RWPE1 (cell line): ENCODE data around the gene ATP5ME.

Experiments
- CTCF ChIA-PET: fragments of 350-600 bp; sonication (Branson Sonifier 250); formaldehyde crosslinking; extraction: SDS; loops from one replicate; lab custom pipeline; 2021; lab: Yijun Ruan, JAX
- POLR2A ChIA-PET: fragments of 400-600 bp; formaldehyde crosslinking; extraction: SDS; loops from one replicate; lab custom pipeline; 2020; ENCODE audit warnings: antibody characterized with exemption; ENCODE audit not compliant: low non-redundant PET; lab: Yijun Ruan, JAX
- DNase-seq: peaks from one replicate; pipeline ENCODE4 v3.0.0; 2012; ENCODE audit warnings: low spot score
- H3K27ac ChIP-seq: fragments of 450-650 bp; 2 replicates; pipeline ENCODE4 v1.5.1; 2017
- TF ChIP-seq, protein P1 (sequence below): fragments of 450-650 bp; conservative IDR thresholded peaks from 2 replicates; pipeline ENCODE4 v1.5.1; 2017; ENCODE audit warnings: low read depth, mild to moderate bottlenecking

The ATP5ME gene

DNA sequence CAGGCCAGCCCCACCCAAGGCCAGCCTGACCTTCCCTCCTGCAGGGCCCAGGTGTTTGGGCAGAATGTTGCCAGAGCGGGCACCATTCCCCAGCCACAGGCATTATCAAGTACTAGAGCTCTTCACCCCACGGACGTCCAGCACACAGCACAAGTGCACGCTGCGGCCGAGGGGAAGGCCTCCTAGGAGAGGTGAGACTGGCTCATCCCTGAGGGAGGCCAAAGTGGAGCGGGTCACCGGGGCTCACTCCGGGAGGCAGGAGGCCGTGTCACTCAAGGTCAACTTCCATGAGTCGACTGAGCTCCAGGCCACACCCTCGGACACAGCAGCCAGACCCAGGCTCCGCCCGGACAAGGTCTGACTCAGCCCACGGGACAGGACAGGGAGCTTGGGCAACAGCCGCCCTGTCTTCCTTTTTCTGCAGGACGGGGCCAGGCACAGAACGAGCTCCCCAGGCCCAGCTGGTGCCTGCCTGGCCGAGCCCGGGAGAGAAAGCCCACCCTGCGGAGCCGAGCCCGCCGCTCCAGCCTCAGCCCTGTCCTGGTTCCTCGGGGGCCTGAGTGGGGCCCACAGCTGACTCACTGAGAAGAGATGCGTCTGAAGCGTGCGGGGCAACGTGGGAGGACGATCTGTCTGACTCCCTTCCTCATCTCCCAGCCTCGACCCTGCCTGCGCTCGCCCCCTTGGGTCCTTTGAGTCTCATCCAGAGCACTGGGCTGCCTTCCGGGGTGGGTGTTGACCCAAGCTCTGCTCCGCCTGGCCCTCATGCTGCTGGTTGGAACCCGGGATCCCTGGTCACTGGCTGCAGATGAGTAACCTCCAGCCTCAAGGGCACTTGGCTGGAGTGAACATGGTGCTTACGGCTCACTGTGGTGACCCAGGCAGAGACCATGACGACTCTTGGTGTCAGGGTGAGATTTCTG lies 13.2 kb upstream of the ATP5ME start:
- ChIA-PET CTCF (no interaction called here), POLR2A (no interaction called here)
- H3K27ac ChIP-seq: peak overlapping the region; percentile 77
- TF ChIP-seq, protein P1, sequence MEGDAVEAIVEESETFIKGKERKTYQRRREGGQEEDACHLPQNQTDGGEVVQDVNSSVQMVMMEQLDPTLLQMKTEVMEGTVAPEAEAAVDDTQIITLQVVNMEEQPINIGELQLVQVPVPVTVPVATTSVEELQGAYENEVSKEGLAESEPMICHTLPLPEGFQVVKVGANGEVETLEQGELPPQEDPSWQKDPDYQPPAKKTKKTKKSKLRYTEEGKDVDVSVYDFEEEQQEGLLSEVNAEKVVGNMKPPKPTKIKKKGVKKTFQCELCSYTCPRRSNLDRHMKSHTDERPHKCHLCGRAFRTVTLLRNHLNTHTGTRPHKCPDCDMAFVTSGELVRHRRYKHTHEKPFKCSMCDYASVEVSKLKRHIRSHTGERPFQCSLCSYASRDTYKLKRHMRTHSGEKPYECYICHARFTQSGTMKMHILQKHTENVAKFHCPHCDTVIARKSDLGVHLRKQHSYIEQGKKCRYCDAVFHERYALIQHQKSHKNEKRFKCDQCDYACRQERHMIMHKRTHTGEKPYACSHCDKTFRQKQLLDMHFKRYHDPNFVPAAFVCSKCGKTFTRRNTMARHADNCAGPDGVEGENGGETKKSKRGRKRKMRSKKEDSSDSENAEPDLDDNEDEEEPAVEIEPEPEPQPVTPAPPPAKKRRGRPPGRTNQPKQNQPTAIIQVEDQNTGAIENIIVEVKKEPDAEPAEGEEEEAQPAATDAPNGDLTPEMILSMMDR: no peak
- peak; percentile 83 for DNase-seq

DNA sequence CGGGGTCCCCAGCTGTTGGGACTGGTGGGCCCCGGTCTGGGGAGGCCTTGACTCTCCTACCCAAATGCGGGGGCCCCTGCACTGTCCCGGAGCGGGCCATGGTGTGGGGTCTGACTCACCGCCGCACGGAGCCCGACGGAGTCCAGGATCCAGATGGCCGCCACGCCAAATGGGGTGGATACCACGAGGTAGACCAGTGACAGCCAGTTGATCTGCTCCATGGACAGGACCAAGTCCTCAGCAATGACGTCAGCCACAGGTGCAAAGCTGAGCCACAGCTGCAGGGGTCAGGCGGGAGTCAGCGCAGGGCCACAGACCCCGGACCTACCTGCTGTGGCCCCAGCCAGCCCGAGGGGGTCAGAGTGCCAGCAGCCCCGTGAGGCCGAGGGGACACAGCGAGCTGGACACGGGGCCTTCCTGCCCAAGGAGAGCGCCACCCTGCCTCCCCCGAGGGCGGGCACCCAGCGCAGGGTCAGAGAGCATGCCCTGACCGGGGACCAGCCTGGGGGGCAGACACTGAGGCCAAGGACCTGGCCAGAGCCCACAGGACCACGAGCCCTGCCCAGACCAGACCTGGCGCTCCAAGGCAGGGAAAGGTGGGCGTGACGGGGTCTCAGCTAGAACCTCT lies 12.5 kb upstream of the ATP5ME start:
- ChIA-PET CTCF (no interaction called here), POLR2A (no interaction called here)
- no peak for DNase-seq
- H3K27ac ChIP-seq: peak overlapping the region; percentile 77
- TF ChIP-seq, protein P1: no peak

DNA sequence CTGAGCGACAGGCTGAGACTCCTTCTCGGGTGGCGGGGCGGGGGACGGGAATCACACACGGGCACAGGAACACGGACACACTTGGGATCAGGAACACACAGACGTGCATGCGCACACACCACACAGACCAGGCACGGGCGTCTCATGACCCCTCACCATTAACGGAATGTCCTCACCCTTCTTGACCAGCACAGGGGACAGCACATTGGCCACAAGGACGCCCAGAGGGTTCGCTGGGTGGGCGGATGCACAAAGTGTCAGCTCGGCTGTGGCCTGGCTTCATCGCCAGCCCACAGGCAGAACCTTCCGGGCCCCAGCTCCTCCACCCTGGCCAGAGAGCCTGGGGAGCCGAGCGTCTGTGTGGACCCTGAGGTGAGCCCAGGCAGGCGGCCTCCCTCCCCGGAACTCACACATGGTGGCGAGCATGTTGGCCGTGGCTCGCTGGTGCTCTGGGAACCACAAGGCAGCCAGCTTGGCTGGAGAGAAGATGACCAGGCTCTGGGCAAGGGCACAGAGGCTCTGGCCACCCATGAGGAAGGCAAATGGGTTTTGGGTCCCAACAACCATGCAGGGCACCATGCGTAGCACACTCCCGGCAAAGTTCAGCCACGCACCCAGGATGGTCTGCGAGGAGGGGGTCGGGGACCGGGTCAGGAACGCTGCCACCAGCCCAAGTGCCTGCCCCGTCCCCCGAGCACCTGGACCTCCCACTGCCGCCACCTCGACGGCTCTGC lies 11.8 kb upstream of the ATP5ME start:
- no peak for DNase-seq
- TF ChIP-seq, protein P1: no peak
- ChIA-PET CTCF (no interaction called here), POLR2A (no interaction called here)
- peak overlapping the region; percentile 77; the same call in 1 of the 2 replicates for H3K27ac ChIP-seq

DNA sequence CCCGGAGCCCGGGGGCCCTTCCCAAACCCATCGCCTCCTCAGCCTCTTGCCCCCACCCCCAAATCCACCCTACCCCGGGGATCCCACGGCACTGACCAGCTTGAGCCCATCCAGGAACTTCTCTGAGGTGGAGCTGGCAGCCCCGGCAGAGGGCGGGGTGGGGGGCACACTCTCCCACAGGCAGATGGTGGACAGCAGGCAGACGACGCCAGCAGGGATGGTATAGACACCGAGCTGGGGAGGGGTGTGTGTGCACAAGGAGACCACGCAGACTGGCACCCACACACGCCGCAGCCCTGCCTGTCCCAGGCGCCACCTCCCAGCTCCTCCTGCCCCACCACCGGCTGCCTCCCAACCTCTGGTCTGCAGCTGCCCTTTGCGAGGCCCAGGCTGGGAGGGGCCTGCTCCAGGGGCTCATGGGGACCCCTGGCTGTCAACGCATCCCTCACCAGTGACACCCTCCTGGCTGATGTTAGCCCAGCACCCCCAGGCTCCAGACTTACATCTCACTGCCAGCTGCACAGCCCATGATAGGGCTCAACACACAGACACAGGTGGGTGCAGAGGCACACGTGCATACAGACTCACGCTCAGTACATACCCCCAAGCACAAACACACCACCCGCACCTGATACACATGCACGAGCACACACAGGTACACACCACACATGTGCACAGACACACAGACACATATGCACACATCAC lies 10.7 kb upstream of the ATP5ME start:
- DNase-seq: no peak
- no peak overlapping the region for H3K27ac ChIP-seq
- ChIA-PET POLR2A (no interaction called here), CTCF (interaction anchor here (0.7 to 1.2 kb wide), 3 partner anchors 15 to 295 kb away, joined by 3 read pairs; no protein-coding TSS in a partner anchor)
- TF ChIP-seq, protein P1: no peak

DNA sequence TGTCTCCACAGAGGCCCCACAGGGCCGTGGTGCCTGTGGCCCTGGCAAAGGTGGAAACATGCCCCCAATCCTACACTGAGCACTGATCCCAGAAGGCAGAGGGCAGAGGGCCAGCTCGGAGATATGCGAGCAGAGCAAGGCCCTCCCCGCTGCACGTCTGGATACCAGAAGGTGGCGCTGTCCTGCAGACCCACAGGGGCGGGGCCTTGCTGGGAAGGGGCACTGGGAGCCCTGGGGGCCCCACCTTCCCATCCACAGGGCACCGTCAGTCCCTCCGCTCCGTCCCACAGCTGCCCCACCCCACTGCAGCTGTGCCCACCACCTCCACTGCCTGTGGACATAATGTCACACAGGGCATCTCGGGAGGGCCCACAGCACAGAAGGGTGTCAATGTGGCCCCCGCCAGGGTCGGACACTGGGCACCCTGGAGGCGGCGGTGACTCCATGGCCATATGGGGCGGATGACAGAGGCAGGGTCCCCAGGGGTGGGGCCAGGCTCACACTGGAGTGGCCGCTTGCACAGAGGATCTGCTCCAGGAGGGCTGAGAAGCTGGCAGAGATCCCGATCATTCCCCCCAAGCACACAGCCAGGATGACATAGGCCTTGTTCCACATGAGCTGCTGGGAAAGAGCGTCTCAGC lies 10.0 kb upstream of the ATP5ME start:
- POLR2A ChIA-PET: no interaction called here
- DNase-seq: no peak
- TF ChIP-seq, protein P1: peak; percentile 63
- CTCF ChIA-PET: interaction anchor here (0.7 to 1.2 kb wide), 4 partner anchors 16 to 295 kb away, joined by 3 read pairs; no protein-coding TSS in a partner anchor
- H3K27ac ChIP-seq: no peak overlapping the region
